SJCRH30 (cell line): ENCODE data around the gene USP24. TPM values are rescaled to one million over a fixed set of nuclear protein-coding genes. Genes with fewer than 3 reads are reported as not detected.

Experiments used
- total RNA-seq: library from RNA; depleted of rRNA; stranded (reverse); fragments of >200 nt; shearing (Covaris generic); gene quantifications from 2 replicates; pipeline ENCODE4 v1.2.3, GENCODE V29; 2014; rRNA removed

USP24 gene
- total RNA-seq, 1 experiment from 2014 or later = 46.2 TPM

Other genes with a start within 250 kb of the USP24 start
- gene TMEM61, start 234.7 kb downstream of the USP24 start, total RNA-seq = not detected in 2 replicates
- gene BSND, start 216.4 kb downstream of the USP24 start, total RNA-seq = not detected in 2 replicates
- gene PCSK9, start 175.8 kb downstream of the USP24 start, total RNA-seq = 0.15 and 0.22 TPM in 2 replicates